ENCODE data around the gene PACS2.
"Not testable (repeated sequence)": the region's sequence is repeated elsewhere in the genome, so short reads cannot be mapped to it uniquely, and the experiment has no call there.

The PACS2 gene

DNA sequence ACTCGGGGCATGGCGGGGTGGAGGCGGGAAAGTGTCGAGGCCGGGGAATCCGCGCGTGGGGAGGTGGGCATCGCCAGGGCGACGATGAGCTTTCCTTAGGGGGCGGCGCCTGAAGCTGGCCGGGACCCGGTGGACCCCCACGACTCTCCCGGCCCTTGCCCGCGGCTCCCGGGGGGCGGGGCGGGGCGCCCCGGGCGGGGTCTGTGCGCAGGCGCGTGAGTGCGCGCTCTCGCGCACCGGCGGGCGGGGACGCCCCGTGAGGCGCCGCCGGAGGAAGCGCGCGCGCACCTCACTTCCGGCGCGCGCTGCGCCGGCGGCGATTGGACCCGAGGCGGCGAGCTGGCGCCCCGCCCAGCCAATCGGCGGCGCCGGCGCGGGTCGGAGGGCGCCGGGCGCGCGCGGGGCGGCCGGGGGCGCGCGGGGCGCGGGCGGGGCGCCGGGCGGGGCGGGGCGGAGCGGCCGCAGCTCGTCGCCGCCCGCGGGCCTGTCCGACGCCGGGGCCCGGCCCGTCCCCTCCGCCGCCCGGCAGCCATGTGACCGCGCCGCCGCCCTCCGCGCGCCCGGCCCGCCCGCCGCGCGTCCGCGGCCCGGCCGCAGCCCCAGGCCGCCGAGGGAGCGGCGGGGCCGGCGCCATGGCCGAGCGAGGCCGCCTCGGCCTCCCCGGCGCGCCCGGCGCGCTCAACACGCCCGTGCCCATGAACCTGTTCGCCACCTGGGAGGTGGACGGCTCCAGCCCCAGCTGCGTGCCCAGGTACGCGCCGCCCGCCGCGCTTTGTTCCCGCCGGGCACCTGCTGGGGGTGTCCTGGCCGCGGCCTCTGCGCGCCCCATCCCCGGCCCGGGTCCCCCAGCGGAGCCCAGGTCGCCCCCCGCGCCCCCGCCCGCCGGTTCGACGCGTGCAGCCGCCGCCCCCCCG lies at the start of gene PACS2:
Gene PACS2 (plus strand): TSS at position 462 of the 914 bp plus-strand sequence. CDS start 171 bp downstream, at position 633.
- DNase-seq (ENCODE audit: low read depth in 2 of 2): peak; percentile 58 to 70

DNA sequence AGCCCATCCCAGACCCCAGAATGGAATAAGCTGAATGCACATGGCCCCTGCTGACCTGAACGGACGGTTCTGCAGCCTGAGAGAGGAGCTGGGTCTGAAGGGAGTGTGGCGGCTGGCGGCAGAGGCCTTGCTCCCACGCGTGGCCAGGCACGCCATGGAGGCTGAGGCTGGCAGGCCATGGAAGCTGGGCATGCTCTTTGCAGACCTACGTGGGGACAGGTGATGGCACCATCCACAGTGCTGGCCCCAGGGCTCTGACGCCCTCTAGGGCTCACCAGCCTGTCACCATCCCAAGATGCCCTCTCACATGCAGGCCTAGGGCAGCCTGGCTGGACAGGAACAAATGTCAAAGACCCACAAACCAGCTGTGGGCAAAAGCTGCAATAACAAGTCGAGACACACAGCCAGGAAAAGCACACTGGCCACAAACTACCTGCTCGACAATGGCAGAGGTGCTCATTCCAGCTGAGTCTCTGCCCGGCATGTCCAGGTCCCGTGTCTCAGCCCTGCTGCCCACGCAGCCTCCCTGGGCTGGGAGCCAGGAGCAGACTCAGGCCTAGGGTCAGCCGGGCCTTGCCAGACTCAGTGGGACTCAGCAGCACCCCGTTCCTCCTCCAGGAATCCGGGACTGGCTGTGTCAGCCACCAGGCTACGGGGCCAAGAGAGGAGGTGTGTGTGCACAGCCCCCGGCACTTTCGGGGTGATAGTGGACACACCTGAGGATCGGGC lies 46.6 kb upstream of the PACS2 start:
- DNase-seq (ENCODE audit: low read depth in 2 of 2): no peak

DNA sequence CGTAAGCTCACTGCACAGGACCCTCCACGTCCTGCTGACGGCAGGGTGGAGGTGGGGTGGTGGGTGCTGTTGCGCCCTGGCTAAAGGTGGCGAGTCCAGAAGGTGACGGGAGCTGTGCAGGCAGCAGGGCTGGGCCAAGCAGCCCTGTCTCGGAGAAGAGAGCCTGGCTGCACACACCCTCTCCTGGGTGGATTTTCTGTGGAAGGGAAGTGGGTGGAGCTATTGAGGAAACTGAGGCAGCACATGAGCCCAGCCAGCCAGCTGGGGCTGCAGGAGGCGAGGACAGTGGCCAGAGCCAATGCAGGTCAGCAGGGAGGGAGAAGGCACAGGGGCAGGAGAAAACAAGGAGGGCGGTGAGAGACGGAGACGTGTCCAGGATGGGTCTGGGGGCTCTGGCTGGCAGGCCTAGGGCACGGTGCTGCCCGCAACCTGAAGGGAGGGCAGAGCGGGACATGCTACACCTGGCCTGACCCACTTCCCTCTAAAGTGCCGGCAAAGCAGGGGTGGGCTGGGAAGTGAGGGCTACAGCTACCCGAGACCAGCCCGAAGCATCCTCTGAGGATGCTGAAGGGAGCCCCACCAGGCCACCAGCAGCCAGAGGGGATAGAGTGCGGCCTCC lies 45.7 kb upstream of the PACS2 start:
- DNase-seq (ENCODE audit: low read depth in 2 of 2): no peak

DNA sequence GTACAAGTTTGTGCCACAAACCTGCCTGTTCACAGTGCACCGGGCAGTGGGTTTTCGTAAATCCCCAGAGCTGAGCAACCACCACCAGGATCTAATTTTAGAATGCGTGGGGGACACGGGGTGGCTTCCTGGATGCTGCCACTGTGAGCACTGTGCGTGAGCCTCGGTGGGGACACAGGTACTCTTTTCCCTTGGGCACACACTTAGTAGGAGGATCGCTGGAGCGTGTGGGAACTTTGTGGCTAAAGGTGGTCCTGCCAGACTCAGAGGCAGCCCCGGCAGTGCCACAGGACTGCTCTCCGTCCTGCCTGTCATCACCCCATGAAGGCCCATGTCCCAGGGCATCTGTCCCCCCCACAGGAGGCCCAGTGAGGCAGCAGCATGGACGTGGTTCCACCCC lies 45.1 kb upstream of the PACS2 start:
- no peak for DNase-seq (ENCODE audit: low read depth in 2 of 2)

DNA sequence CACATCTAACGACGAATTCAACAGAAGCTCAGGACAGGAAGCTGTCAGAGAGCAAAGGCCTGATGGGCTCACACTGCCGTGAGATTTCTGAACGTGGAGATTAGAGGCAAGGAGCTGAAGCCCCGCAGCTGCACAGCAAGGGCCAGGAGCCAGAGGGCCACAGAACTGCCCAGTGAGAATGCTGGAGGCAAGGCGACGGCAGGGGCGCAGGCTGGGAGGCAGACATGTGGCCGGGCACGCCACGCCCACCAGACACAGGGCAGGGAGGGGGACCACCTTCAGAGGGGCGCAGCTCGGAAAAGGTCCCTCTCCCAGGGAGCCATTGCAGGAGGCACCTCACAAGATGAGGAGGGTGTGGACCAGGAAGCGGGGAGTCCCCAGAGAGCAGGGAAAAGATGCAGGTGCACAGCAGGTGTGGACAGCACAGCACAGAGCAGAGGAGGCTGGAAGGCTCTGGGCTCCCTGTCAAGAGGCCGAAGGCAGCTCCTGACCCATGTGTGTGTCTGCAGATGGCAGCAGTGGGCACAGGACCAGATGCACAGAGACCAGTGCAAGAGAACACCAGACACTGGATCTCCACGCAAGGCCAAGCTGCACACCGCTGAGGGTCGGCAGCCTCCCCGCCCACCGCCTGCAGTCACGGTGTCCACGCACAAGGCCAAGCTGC lies 43.2 kb upstream of the PACS2 start:
- no peak for DNase-seq (ENCODE audit: low read depth in 2 of 2)

DNA sequence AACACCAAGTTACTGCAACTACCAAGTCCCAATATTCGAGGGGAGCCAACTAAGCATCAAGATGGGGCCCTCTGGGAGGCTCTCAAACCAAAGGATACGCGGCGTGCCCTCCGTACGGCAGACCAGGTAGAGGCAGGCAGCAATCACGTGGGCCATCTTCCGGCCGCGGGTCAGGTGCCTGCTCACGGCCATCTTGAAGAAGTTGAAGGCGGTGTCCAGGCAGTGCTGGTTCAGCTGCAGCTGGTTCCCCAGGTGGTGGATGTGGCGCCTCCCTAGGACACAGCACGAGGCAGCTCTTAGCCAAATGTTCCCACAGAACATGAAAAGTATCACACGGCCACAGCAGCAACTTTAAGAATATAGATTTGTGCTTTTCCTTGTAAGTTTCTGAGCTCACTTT lies 41.9 kb upstream of the PACS2 start:
- no peak for DNase-seq (ENCODE audit: low read depth in 2 of 2)

DNA sequence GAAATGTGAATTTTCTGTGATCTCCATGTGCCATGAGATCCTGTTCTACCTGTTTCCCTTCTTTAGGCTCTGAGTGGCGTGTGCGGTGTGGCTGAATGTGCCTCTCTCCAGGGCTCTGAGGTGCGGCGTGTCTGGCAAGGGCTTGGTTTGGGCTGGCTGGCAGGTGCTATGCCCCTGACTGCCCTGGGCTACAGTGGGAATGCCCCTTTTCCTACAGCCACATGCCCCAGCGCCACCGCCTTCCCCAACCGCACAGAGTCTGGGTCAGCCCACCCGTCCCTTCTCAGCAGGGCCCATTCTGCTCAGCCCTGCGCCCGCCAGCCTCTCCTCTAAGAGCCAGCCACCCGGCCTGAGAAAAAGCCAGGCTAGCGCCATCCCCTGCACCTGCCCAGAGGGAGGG lies 41.5 kb upstream of the PACS2 start:
- DNase-seq (ENCODE audit: low read depth in 2 of 2): no peak

DNA sequence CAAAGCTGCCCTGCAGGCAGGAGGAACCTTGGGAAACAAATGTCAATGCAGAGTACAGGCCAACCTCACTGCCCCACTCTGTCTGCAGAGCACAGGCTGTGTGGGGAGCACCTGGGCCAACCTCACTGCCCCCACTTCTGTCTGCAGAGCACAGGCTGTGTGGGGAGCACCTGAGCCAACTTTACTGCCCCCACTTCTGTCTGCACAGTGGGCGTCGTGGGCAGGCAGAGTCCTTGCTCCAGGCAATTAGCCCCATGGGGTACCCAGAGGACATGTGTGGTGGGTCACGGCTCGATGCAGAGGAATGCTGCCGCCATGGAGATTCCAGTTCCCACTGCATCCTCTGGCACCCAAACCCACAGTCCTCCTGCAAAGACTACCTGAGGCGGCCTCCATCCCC lies 39.9 kb upstream of the PACS2 start:
- DNase-seq (ENCODE audit: low read depth in 2 of 2): no peak

DNA sequence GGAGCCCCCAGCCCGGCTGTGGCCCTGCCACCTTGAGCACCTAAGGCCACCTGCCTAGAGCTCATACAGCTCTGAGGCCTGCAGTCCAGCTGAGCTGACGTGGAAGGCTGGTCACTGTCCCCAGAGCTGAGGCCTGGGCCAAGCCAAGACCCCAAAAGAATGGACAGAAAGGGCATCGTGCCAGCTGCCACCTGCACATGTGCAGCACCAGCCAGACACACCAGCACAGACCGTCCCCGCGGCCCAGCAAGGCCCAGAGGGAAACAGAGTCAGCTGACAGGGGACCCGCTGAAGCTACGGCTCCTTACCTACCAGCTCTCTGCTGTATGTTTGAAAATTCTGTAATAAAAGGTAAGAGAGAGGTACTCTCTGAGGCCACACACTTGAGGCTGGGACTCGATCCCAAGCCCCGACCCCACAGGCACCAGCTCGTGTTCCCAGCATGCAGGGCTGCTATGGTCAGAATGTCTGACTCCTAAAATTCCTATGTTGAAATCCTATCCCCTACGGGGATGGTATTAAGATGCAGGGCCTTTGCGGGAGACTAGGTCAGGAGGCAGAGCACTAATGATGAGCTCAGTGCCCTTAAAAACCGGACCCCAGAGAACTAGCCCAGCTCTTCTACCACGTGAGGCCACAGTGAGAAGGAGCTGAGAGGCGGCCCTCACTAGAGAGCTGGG lies 39.1 kb upstream of the PACS2 start:
- no peak for DNase-seq (ENCODE audit: low read depth in 2 of 2)

DNA sequence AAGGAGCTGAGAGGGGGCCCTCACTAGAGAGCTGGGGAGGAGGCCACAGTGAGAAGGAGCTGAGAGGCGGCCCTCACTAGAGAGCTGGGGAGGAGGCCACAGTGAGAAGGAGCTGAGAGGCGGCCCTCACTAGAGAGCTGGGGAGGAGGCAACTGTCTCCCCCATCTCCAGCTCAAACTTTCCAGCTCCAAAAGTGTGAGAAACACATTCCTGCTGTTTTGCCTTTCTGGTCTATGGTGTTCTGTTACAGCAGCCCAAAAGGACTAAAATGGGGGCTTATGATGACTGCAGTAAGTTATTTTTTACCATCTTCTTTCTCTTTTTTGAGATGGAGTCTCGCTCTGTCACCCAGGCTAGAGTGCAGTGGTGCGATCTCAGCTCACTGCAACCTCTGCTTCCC lies 37.1 kb upstream of the PACS2 start:
- not testable (repeated sequence) for DNase-seq (ENCODE audit: low read depth in 2 of 2)

DNA sequence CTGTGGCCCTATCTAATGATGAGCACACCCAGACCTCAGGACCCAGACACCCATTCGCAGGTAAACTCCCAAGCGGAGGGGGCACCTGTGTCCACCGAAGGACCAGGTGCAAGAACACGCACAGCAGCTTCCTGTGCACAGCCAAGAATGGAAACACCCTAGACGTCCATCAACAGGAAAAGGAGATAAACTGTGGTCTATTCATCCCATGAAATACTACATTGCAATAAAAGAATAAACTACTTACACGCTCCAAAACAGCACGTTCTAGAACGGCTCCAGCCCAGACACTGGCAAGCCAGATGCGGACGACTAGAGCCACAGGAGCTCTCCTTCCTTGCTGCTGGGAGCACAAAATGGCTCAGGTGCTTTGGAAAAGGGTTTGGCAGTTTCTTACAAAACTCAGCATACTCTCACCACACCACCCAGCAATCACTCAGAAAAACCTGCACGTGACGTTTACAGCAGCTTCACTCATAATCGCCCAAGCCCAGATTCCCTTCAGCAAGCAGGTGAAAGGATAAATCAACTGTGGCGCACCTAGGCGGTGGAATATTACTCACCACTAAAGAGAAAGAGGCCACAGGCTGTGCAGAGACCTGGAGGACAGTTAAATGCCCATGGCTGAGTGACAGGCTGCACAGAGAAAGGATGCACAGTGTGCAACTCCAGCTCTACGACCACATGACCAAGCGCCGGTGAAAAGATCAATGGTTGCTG lies 34.7 kb upstream of the PACS2 start:
- no peak for DNase-seq (ENCODE audit: low read depth in 2 of 2)

DNA sequence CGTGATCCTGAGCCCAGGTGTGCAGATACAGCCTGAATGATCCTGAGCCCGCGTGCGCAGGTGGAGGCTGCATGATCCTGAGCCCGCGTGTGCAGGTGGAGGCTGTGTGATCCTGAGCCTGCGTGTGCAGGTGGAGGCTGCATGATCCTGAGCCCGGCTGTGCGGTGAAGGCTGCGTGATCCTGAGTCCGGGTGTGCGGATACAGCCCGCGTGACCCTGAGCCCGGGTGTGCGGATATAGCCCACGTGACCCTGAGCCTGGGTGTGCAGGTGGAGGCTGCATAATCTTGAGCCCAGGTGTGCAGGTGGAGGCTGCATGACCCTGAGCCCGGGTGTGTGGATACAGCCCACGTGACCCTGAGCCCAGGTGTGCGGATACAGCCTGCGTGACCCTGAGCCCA lies 34.0 kb upstream of the PACS2 start:
- DNase-seq (ENCODE audit: low read depth in 2 of 2): no peak

DNA sequence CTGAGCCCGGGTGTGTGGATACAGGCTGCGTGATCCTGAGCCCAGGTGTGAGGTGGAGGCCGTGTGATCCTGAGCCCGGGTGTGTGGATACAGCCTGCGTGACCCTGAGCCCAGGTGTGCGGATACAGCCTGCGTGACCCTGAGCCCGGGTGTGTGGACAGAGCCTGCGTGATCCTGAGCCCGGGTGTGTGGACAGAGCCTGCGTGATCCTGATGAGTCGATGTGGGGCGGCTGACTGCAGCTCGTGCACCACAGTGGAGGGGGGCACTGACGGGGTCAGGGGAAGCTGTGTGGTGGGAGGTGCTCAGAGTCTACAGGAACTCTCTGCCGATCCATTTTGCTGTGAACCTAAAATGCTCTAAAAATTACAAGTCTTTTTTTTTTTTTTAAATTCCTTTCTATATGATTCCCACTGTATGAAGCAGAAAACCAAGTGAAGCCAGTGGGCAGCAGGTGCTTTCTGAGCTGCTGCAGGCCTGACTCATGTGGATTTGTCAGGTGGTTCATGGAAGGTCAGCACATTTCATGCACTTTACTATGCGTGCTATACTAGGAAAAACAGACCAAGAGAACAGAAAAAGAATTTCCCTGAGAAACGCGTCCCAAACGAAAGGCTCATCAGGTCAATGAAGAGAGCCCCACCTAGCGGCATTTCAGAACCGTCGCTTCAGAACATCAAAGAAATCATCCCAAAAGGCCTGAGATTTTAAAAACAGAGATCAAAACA lies 33.0 kb upstream of the PACS2 start:
- DNase-seq (ENCODE audit: low read depth in 2 of 2): no peak

DNA sequence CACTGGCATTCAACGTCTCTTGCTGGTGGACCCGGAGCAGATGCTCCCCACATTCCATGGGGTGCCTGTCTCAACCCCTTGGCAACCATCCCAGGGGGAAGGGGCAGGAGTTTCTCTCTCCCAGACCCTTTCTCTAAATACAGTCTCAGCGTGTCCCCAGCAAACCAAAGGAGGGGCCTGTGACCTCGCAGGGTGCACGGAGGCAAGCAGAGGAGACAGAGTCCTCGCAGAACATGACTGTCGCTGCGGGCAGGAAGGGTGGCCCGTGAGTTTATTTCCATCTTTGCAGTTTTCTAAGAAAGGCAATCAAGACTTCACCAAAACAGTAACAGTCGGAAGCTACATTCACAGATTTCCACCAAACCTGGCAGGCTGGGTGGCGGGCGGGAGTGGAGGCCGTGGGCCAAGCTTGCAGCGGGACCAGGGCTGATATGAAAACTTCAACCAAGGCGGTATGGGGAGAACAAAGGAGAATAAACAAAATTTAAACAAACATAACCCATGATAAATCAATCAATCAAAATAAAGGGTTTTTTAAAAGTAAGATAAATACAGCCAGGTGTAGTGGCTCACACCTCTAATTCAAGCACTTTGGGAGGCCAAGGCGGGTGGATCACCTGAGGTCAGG lies 32.3 kb upstream of the PACS2 start:
- DNase-seq (ENCODE audit: low read depth in 2 of 2): no peak

DNA sequence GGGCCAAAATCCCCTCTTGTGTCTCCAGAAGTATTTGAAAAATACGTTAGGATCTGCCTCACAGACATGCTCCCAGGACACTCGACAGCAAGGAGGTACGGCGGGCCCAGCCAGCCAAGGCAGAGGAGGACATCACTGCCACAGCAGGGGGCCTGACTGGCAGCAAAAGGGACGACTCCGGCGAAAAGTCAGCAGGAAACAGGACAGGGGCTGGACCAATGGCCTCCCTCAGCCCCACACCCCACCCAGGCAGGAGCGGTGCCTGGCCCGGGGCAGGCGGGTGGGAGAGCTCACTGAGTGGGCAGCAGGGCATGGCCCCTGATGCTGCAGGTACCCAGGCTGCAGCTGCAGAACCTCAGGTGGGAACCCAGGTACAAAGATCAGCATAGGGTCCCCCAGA lies 31.5 kb upstream of the PACS2 start:
- no peak for DNase-seq (ENCODE audit: low read depth in 2 of 2)

DNA sequence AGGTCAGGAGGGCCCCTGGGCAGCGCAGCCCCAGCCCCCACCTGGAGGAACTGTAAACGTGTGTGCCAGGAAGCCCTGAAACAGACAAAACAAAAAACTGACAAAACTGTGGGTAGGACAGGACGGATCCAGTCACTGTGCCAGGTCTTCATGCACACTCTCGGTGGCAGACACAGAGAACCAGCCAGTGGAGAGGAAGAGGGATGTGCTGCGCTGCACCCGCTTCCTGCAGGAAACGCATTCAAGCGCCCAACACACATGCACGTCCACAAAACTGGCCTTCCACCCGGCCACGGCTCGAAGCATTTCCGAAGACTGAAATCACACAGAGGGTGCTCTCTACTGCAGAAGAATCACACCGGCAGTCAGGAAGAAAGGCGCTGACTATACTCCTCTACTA lies 30.6 kb upstream of the PACS2 start:
- DNase-seq (ENCODE audit: low read depth in 2 of 2): no peak

DNA sequence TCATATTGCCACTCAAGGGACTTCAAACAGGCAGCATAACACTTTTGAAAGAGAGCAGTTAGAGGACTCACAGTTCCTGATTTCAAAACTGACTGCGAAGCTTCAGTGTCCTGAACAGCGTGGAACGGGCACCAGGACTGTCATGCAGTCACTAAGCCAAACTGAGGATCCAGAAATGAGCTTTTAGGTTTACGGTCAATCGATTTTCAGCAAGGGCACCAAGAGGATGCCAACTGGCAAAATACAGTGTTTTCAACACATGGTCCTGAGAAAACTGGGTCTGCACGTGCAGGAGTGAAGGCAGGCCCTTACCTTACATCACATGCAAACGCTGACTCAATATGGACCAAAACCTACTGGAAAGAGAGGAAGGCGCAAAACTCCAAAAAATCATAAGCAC lies 29.4 kb upstream of the PACS2 start:
- DNase-seq (ENCODE audit: low read depth in 2 of 2): no peak

DNA sequence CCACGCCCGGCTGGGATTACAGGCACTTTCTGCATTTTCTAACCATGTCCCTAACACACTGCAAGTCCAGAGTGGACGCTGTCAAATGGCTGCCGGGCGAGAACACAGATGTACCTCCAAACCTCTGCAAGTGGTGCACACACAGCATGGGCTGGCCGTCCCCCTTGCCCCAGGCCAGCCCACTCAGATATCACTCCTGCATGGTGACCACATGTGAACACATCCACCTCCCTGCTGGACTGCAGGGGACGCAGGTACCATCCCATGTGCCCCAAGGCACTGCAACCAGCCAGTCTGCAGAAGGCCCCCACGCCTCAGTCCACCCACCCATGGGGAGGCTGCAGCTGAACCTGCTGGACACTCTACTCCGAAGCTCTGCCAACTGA lies 27.8 kb upstream of the PACS2 start:
- DNase-seq (ENCODE audit: low read depth in 2 of 2): no peak

DNA sequence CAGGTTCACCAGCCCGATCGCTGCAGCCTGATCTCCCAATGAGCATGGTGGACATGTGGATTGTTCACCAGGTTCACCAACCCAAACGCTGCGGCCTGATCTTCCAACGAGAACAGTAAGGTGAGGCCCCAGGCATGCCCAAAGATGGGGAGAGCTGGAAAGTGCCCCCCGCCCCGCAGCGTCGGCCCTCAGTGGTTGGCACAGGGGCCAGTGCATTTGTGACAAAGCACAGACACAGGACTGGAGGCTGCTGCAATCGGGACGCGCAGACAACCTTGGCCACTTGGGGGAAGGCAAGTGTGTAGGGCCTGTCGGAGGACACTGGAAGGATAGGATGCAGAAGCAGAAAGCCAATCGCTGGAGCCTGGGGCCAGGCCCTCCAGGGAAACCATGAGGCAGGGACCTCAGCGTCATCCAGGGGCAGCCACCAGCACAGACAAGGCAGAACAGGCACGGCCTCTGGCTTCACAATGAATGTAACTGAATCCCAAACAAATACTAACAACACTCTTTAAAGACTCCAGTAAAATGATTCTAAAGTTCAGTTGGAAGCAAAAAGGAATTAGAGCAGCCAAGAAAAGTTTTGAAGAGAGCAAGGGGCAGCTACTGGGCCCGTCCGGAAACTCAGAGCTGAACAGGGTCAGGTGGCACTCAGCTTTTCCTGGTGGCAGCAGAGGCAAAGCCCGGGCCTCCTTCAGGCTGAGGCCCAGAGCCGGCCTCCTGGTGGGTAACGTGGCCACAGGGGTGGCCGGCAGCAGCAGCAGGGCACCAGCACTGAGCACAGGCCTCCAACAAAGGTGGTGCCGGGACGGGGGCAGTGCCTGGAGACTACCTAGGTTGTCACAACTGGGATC lies 27.1 kb upstream of the PACS2 start:
- DNase-seq (ENCODE audit: low read depth in 2 of 2): no peak
